ENCODE results near the gene SERPINB6. TPM values are rescaled to one million over a fixed set of nuclear protein-coding genes. Genes with fewer than 3 reads are reported as not detected.
A peak's percentile ranks its signal among the peaks of the same experiment; 100 is the strongest.

Gene SERPINB6
- total RNA-seq, 1 experiment from 2014 or later: 39.0 TPM

DNA sequence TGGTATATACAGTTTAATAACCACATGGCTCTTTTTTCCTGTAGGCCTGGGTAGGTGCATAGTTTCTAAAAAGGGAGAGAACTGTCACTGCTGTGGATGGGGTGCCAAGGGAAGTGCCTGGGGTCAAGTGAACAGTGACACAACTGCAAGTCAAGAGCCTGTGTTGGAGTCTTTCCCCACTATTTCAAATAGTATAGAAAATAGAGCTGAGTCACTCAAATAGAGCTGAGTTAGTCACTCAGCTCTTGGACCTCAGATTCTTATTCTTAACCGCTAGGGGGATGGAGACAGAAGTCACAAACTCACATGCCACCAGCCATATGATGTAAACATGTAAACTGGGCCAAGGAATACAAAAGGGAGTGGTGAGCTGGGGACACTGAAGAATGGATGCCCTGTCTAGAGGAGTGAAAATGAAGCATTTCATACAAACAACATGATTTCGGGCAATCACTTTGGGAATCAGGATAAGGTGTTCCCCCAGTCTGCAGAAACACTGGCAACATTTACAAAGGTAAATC lies 30.5 kb upstream of the SERPINB6 start:
- no peaks in the 10 kb centered on the region for H3K9me3 Mint-ChIP-seq
- no peak overlapping the region for H3K23ac ChIP-seq (ENCODE audit: insufficient read length, low read depth, low read length)
- no peaks in the 10 kb centered on the region for H3K9me3 ChIP-seq (ENCODE audit: control insufficient read depth, low read depth, low read length)
- TF ChIP-seq, protein P1, sequence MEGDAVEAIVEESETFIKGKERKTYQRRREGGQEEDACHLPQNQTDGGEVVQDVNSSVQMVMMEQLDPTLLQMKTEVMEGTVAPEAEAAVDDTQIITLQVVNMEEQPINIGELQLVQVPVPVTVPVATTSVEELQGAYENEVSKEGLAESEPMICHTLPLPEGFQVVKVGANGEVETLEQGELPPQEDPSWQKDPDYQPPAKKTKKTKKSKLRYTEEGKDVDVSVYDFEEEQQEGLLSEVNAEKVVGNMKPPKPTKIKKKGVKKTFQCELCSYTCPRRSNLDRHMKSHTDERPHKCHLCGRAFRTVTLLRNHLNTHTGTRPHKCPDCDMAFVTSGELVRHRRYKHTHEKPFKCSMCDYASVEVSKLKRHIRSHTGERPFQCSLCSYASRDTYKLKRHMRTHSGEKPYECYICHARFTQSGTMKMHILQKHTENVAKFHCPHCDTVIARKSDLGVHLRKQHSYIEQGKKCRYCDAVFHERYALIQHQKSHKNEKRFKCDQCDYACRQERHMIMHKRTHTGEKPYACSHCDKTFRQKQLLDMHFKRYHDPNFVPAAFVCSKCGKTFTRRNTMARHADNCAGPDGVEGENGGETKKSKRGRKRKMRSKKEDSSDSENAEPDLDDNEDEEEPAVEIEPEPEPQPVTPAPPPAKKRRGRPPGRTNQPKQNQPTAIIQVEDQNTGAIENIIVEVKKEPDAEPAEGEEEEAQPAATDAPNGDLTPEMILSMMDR (conservative IDR thresholded peaks at IDR 0.05): peak; percentile 69
- no peak overlapping the region for H2AK5ac ChIP-seq (ENCODE audit: insufficient read length, low read length)
- no peak overlapping the region for H3K4me2 ChIP-seq (ENCODE audit: insufficient read depth, insufficient read length, low read length)
- H3K23me2 ChIP-seq (ENCODE audit: insufficient read length, low read depth, low read length, poor library complexity, severe bottlenecking): peaks cover 14% of the 10 kb centered on the region
- no peak overlapping the region for H3K27ac ChIP-seq (ENCODE audit: insufficient read length, low read depth, low read length)
- no peak overlapping the region for H4K5ac ChIP-seq (ENCODE audit: insufficient read length, low read depth, low read length)
- no peak overlapping the region for H4K91ac ChIP-seq (ENCODE audit: insufficient read length, low read depth, low read length)
- no CpG with 5 or more reads among the region's 2 CpGs for WGBS (ENCODE audit: extremely low coverage, insufficient read length, low lambda C conversion rate)
- peak overlapping the region in 1 of 2 experiments; percentile 13; a peak in 1 of 5 replicates for H3K4me3 Mint-ChIP-seq
- H3T11ph ChIP-seq (ENCODE audit: low read length): no peak overlapping the region
- H3K79me1 ChIP-seq (ENCODE audit: insufficient read depth, low read depth, low read length, poor library complexity, severe bottlenecking): peaks cover 5% of the 10 kb centered on the region
- no peak overlapping the region for H3K18ac ChIP-seq (ENCODE audit: insufficient read length, low read depth, low read length)
- no peaks in the 10 kb centered on the region for H3K27me3 ChIP-seq (ENCODE audit: insufficient read depth, low read length)
- peaks cover 39 to 45% of the 10 kb centered on the region in 2 experiments for H3K4me1 Mint-ChIP-seq
- DNase-seq: no peak
- no peak overlapping the region for H3K56ac ChIP-seq (ENCODE audit: insufficient read length, low read depth, low read length)
- H3K79me2 ChIP-seq (ENCODE audit: insufficient read depth, low read length): peaks cover 1% of the 10 kb centered on the region; the same call in 1 of the 2 replicates
- no peaks in the 10 kb centered on the region; the same call in 1 of the 2 replicates for H3K4me1 ChIP-seq (ENCODE audit: insufficient read depth, low read length)
- H3K27me3 Mint-ChIP-seq (ENCODE audit: low read depth): no peaks in the 10 kb centered on the region; the same call in 1 of the 2 replicates
- no peak overlapping the region for H2BK5ac ChIP-seq (ENCODE audit: insufficient read length, low read length)
- H2BK15ac ChIP-seq (ENCODE audit: low read depth, low read length): no peak overlapping the region
- H3K14ac ChIP-seq (ENCODE audit: insufficient read depth, low read length): no peak overlapping the region
- H2BK20ac ChIP-seq (ENCODE audit: low read depth, low read length, poor library complexity, severe bottlenecking): no peak overlapping the region
- no peaks in the 10 kb centered on the region for H4K20me1 ChIP-seq (ENCODE audit: control insufficient read depth, insufficient read depth, insufficient read length)
- no peak overlapping the region for H2BK120ac ChIP-seq (ENCODE audit: low read depth, low read length, poor library complexity, severe bottlenecking)
- peak overlapping the region in 2 of 3 experiments; percentile 22 to 76; a peak in 2 of 7 replicates for H3K27ac Mint-ChIP-seq
- H4K8ac ChIP-seq (replicated peaks; ENCODE audit: insufficient read length, low read depth, low read length): no peak overlapping the region
- no peak overlapping the region for H2BK12ac ChIP-seq (ENCODE audit: insufficient read length, low read depth, low read length)
- no peak overlapping the region for H2AFZ ChIP-seq (ENCODE audit: low read length)
- H3K36me3 Mint-ChIP-seq (ENCODE audit: insufficient read depth in 1 of 3, low read depth in 3 of 3): peaks cover 33 to 44% (median 40%) of the 10 kb centered on the region in 3 experiments
- H3K4ac ChIP-seq (ENCODE audit: low read depth, low read length): no peak overlapping the region
- no peak overlapping the region for H3K9ac ChIP-seq (ENCODE audit: extremely low read depth, insufficient read length, low read length)

All from H9 (cell line).